ENCODE measurements around the gene OR2J2. TPM values are rescaled to one million over a fixed set of nuclear protein-coding genes. Genes with fewer than 3 reads are reported as not detected.

The OR2J2 gene
- total RNA-seq, 1 experiment from 2014 or later: not detected

Other genes starting within 250 kb of the OR2J2 start
- gene TRIM27, start 246.9 kb upstream of the OR2J2 start, total RNA-seq (2014; rRNA removed; shearing (Covaris generic)): 59.1 and 66.4 TPM in 2 replicates
- 0.72 and 1.2 TPM in 2 replicates for gene ZNF311, start 165.6 kb upstream of the OR2J2 start, total RNA-seq (2014; rRNA removed; shearing (Covaris generic))
- not detected in 2 replicates for gene OR2W1, start 125.7 kb upstream of the OR2J2 start, total RNA-seq (2014; rRNA removed; shearing (Covaris generic))
- not detected in 2 replicates for gene OR2B3, start 83.6 kb upstream of the OR2J2 start, total RNA-seq (2014; rRNA removed; shearing (Covaris generic))
- not detected in 2 replicates for gene OR2J1, start 71.4 kb upstream of the OR2J2 start, total RNA-seq (2014; rRNA removed; shearing (Covaris generic))
- not detected in 2 replicates for gene OR2J3, start 62.8 kb upstream of the OR2J2 start, total RNA-seq (2014; rRNA removed; shearing (Covaris generic))
- not detected in 2 replicates for gene OR14J1, start 130.8 kb downstream of the OR2J2 start, total RNA-seq (2014; rRNA removed; shearing (Covaris generic))
- not detected in 2 replicates for gene OR5V1, start 198.0 kb downstream of the OR2J2 start, total RNA-seq (2014; rRNA removed; shearing (Covaris generic))
- gene OR12D3, start 204.4 kb downstream of the OR2J2 start, total RNA-seq (2014; rRNA removed; shearing (Covaris generic)): not detected in 2 replicates
- not detected in 2 replicates for gene OR12D2, start 224.7 kb downstream of the OR2J2 start, total RNA-seq (2014; rRNA removed; shearing (Covaris generic))
- gene OR12D1, start 244.0 kb downstream of the OR2J2 start, total RNA-seq (2014; rRNA removed; shearing (Covaris generic)): not detected in 2 replicates

Data from A172 (cell line).